Measurements from ENCODE around the gene LHFPL6.

DNA sequence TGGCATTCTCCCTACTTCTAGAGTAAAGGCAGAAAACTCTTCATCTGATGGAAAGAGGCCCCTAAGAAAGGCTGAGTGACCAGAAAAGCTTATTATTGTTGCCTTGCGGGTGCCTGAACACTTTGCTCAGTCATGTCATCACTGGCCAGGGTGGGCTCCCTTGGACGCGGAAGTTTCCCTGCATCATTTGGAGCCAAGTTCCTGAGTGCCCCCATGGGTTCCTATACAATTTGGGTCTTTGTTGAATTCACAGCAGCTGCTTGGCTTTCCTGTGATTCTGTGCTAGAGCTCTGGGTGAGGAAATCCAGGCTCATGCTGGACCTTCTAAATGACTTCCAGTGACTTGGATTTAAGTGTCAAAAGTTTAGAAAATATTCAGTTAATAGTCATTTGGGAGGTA lies 232.9 kb downstream of the LHFPL6 start:
- TF ChIP-seq, protein P1, sequence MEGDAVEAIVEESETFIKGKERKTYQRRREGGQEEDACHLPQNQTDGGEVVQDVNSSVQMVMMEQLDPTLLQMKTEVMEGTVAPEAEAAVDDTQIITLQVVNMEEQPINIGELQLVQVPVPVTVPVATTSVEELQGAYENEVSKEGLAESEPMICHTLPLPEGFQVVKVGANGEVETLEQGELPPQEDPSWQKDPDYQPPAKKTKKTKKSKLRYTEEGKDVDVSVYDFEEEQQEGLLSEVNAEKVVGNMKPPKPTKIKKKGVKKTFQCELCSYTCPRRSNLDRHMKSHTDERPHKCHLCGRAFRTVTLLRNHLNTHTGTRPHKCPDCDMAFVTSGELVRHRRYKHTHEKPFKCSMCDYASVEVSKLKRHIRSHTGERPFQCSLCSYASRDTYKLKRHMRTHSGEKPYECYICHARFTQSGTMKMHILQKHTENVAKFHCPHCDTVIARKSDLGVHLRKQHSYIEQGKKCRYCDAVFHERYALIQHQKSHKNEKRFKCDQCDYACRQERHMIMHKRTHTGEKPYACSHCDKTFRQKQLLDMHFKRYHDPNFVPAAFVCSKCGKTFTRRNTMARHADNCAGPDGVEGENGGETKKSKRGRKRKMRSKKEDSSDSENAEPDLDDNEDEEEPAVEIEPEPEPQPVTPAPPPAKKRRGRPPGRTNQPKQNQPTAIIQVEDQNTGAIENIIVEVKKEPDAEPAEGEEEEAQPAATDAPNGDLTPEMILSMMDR (conservative IDR thresholded peaks at IDR 0.05 in 1 of 2, IDR thresholded peaks at IDR 0.05 in 1 of 2; ENCODE audit: extremely low read depth in 1 of 2, insufficient read depth in 1 of 2, low read depth in 1 of 2, low read length in 2 of 2), result no peak
- TF ChIP-seq EZH2 (IDR thresholded peaks at IDR 0.05; ENCODE audit: borderline replicate concordance, low read length), result no peak

Measured in mammary epithelial cell (primary cell).